Kasumi-1 (cell line): ENCODE results near the gene ATAD2B.
A peak's percentile ranks its signal among the peaks of the same experiment; 100 is the strongest.
"Not testable (repeated sequence)": the region's sequence is repeated elsewhere in the genome, so short reads cannot be mapped to it uniquely, and the experiment has no call there.

Experiments used
- DNase-seq, 2 experiments: peaks; one replicate each; lab custom pipeline; 2025; lab: John Stamatoyannopoulos, UW

The ATAD2B gene

GRCh38 chr2:23926750-23927571 is at the start of gene ATAD2B:
ATAD2B (minus strand) TSS chr2:23927123; CDS start chr2:23926770, 353 bp downstream.
- peak; percentile 91 to 94 for DNase-seq

- DNase-seq: no peak
Measured at GRCh38 chr2:23967846-23968245, 40.9 kb upstream of the ATAD2B start.

- no peak for DNase-seq
Measured at GRCh38 chr2:23954325-23955014, 27.5 kb upstream of the ATAD2B start.

- no peak for DNase-seq
Measured at GRCh38 chr2:23953625-23954024, 26.7 kb upstream of the ATAD2B start.

- not testable (repeated sequence) for DNase-seq
Measured at GRCh38 chr2:23952558-23952957, 25.6 kb upstream of the ATAD2B start.

GRCh38 chr2:23947350-23947749 is 20.4 kb upstream of the ATAD2B start:
- no peak for DNase-seq

- DNase-seq: no peak
Measured at GRCh38 chr2:23944976-23945375, 18.1 kb upstream of the ATAD2B start.

- no peak for DNase-seq
Measured at GRCh38 chr2:23944527-23944926, 17.6 kb upstream of the ATAD2B start.

GRCh38 chr2:23943666-23944065 is 16.7 kb upstream of the ATAD2B start:
- no peak for DNase-seq

- no peak for DNase-seq
Measured at GRCh38 chr2:23941644-23942043, 14.7 kb upstream of the ATAD2B start.

GRCh38 chr2:23940718-23941620 is 14.0 kb upstream of the ATAD2B start:
- peak; percentile 45 to 53 for DNase-seq

- peak; percentile 58 for DNase-seq
Measured at GRCh38 chr2:23939987-23940717, 13.2 kb upstream of the ATAD2B start, which contains the start of gene UBXN2A. UBXN2A (plus strand) TSS chr2:23940463; CDS start chr2:23958315, 17,852 bp downstream.

- no peak for DNase-seq
Measured at GRCh38 chr2:23934259-23934658, 7.3 kb upstream of the ATAD2B start.

GRCh38 chr2:23926290-23926749 is 603 bp downstream of the ATAD2B start:
- no peak for DNase-seq

GRCh38 chr2:23925702-23926289 is 1.1 kb downstream of the ATAD2B start:
- peak; percentile 92 to 95 for DNase-seq

GRCh38 chr2:23924589-23925359 is 2.1 kb downstream of the ATAD2B start:
- DNase-seq: no peak

GRCh38 chr2:23918837-23919489 is 8.0 kb downstream of the ATAD2B start:
- DNase-seq: no peak

GRCh38 chr2:23916727-23917405 is 10.1 kb downstream of the ATAD2B start:
- peak in 1 of 2 experiments; percentile 22 for DNase-seq

GRCh38 chr2:23915327-23915726 is 11.6 kb downstream of the ATAD2B start:
- no peak for DNase-seq
